ENCODE data around the gene ZEB2. TPM values are rescaled to one million over a fixed set of nuclear protein-coding genes. Genes with fewer than 3 reads are reported as not detected.

The ZEB2 gene
- total RNA-seq, 1 experiment from 2014 or later = 1.2 TPM

GRCh38 chr2:144496092-144496976 lies 23.6 kb downstream of the ZEB2 start:
- H3K4me1 ChIP-seq (ENCODE audit: insufficient read depth, low read length) = no peaks in the 10 kb centered on the region
- no peak overlapping the region for H3K23ac ChIP-seq (ENCODE audit: insufficient read length, low read depth, low read length)
- no peak overlapping the region for H2BK12ac ChIP-seq (ENCODE audit: insufficient read length, low read depth, low read length)
- H2AK5ac ChIP-seq (ENCODE audit: insufficient read length, low read length) = no peak overlapping the region
- no peak overlapping the region for H3K14ac ChIP-seq (ENCODE audit: insufficient read depth, low read length)
- H3K9me3 Mint-ChIP-seq = no peaks in the 10 kb centered on the region; a peak in 1 of 5 replicates
- no peak overlapping the region for H3K18ac ChIP-seq (ENCODE audit: insufficient read length, low read depth, low read length)
- no peaks in the 10 kb centered on the region for H3K23me2 ChIP-seq (ENCODE audit: insufficient read length, low read depth, low read length, poor library complexity, severe bottlenecking)
- no peak for DNase-seq
- no peak overlapping the region for H3T11ph ChIP-seq (ENCODE audit: low read length)
- H3K36me3 Mint-ChIP-seq (ENCODE audit: insufficient read depth in 1 of 3, low read depth in 3 of 3) = no peaks in the 10 kb centered on the region
- no peaks in the 10 kb centered on the region for H3K27me3 ChIP-seq (ENCODE audit: insufficient read depth, low read length)
- no CpG with 5 or more reads among the region's 10 CpGs for WGBS (ENCODE audit: extremely low coverage, insufficient read length, low lambda C conversion rate)
- no peaks in the 10 kb centered on the region for H3K79me2 ChIP-seq (ENCODE audit: insufficient read depth, low read length)
- no peak for TF ChIP-seq CTCF (conservative IDR thresholded peaks at IDR 0.05)
- no peaks in the 10 kb centered on the region for H3K27me3 Mint-ChIP-seq (ENCODE audit: low read depth)
- no peak overlapping the region for H4K5ac ChIP-seq (ENCODE audit: insufficient read length, low read depth, low read length)
- H3K4me3 Mint-ChIP-seq = no peak overlapping the region
- H3K56ac ChIP-seq (ENCODE audit: insufficient read length, low read depth, low read length) = no peak overlapping the region
- H3K9ac ChIP-seq (ENCODE audit: extremely low read depth, insufficient read length, low read length) = no peak overlapping the region
- H3K9me3 ChIP-seq (ENCODE audit: control insufficient read depth, low read depth, low read length) = no peaks in the 10 kb centered on the region
- H4K20me1 ChIP-seq (ENCODE audit: control insufficient read depth, insufficient read depth, insufficient read length) = no peaks in the 10 kb centered on the region
- H2BK5ac ChIP-seq (ENCODE audit: insufficient read length, low read length) = no peak overlapping the region
- no peak overlapping the region for H3K4ac ChIP-seq (ENCODE audit: low read depth, low read length)
- H4K8ac ChIP-seq (replicated peaks; ENCODE audit: insufficient read length, low read depth, low read length) = no peak overlapping the region
- no peak overlapping the region for H4K91ac ChIP-seq (ENCODE audit: insufficient read length, low read depth, low read length)
- H2BK20ac ChIP-seq (ENCODE audit: low read depth, low read length, poor library complexity, severe bottlenecking) = no peak overlapping the region
- peak overlapping the region in 1 of 3 experiments; percentile 78; a peak in 2 of 7 replicates for H3K27ac Mint-ChIP-seq
- no peak overlapping the region for H3K27ac ChIP-seq (ENCODE audit: insufficient read length, low read depth, low read length)
- H3K4me2 ChIP-seq (ENCODE audit: insufficient read depth, insufficient read length, low read length) = no peak overlapping the region
- no peaks in the 10 kb centered on the region for H3K79me1 ChIP-seq (ENCODE audit: insufficient read depth, low read depth, low read length, poor library complexity, severe bottlenecking)
- no peak overlapping the region for H2BK120ac ChIP-seq (ENCODE audit: low read depth, low read length, poor library complexity, severe bottlenecking)
- H2AFZ ChIP-seq (ENCODE audit: low read length) = no peak overlapping the region
- H2BK15ac ChIP-seq (ENCODE audit: low read depth, low read length) = no peak overlapping the region
- peaks cover 3 to 4% of the 10 kb centered on the region in 2 experiments for H3K4me1 Mint-ChIP-seq

Measured in H9 (cell line).